Liver (tissue), 9 donors: ENCODE data around the gene USP24. TPM values are rescaled to one million over a fixed set of nuclear protein-coding genes. Genes with fewer than 3 reads are reported as not detected.

Experiments
- DNase-seq: peaks from one replicate; pipeline ENCODE4 v3.0.0-alpha.2; 2017; ENCODE audit warnings: low spot score
- H3K27ac ChIP-seq, 2 donors: one replicate each; pipeline ENCODE4 v1.7.0; 2013; ENCODE audit warnings: inconsistent platforms in 2 of 2, low read length in 2 of 2, control low read depth in 1 of 2, low read depth in 1 of 2, mild to moderate bottlenecking in 1 of 2
- H3K27me3 ChIP-seq, 4 donors: one replicate each; pipeline versions ENCODE4 v1.6.1 to v1.7.0; 2013; ENCODE audit warnings: low read length in 3 of 4, inconsistent platforms in 1 of 4, mild to moderate bottlenecking in 1 of 4, moderate library complexity in 1 of 4; ENCODE audit not compliant: control insufficient read depth in 4 of 4, insufficient read depth in 4 of 4
- H3K36me3 ChIP-seq, 4 donors: one replicate each; pipeline versions ENCODE4 v1.6.1 to v1.7.0; 2013; ENCODE audit warnings: low read length in 3 of 4, mild to moderate bottlenecking in 3 of 4, low read depth in 1 of 4, moderate library complexity in 1 of 4; ENCODE audit not compliant: control insufficient read depth in 4 of 4, insufficient read depth in 3 of 4
- H3K4me1 ChIP-seq, 4 donors: one replicate each; pipeline versions ENCODE4 v1.6.1 to v1.7.0; 2013; ENCODE audit warnings: low read length in 3 of 4, mild to moderate bottlenecking in 3 of 4, moderate library complexity in 1 of 4; ENCODE audit not compliant: control insufficient read depth in 4 of 4, insufficient read depth in 4 of 4
- H3K4me3 ChIP-seq, 3 donors: one replicate each; pipeline versions ENCODE4 v1.6.1 to v1.7.0; 2013; ENCODE audit warnings: low read length in 3 of 3, control low read depth in 1 of 3, low read depth in 1 of 3, mild to moderate bottlenecking in 1 of 3
- H3K9ac ChIP-seq, 2 donors: one replicate each; pipeline ENCODE4 v1.7.0; 2013; ENCODE audit warnings: low read length in 2 of 2, mild to moderate bottlenecking in 2 of 2, moderate library complexity in 2 of 2, control low read depth in 1 of 2, low read depth in 1 of 2
- H3K9me3 ChIP-seq, 4 donors: one replicate each; pipeline versions ENCODE4 v1.6.1 to v1.7.0; 2013; ENCODE audit warnings: low read length in 3 of 4; ENCODE audit not compliant: control insufficient read depth in 4 of 4
- CTCF ChIP-seq: fragments of 150-350 bp; IDR thresholded peaks from 2 replicates; pipeline ENCODE4 v1.5.1; 2017; ENCODE audit warnings: improper control_type of control experiment, low read depth, low read length; ENCODE audit not compliant: missing input control
- EGR1 ChIP-seq, 2 donors: IDR thresholded peaks; 2 replicates each; pipeline ENCODE4 v1.6.1; 2016 to 2018; ENCODE audit warnings: antibody characterized with exemption in 2 of 2, low read depth in 2 of 2
- HNF4A ChIP-seq, 2 donors: conservative IDR thresholded peaks; 2 replicates each; pipeline ENCODE4 v1.6.1; 2016; ENCODE audit warnings: antibody characterized with exemption in 2 of 2, mild to moderate bottlenecking in 2 of 2
- HNF4G ChIP-seq: IDR thresholded peaks from 2 replicates; pipeline ENCODE4 v1.6.1; 2016; ENCODE audit warnings: antibody characterized with exemption
- JUND ChIP-seq, 2 donors: IDR thresholded peaks; 2 replicates each; pipeline ENCODE4 v1.6.1; 2016; ENCODE audit warnings: antibody characterized with exemption in 2 of 2
- NR2F2 ChIP-seq: IDR thresholded peaks from 2 replicates; pipeline ENCODE4 v1.6.1; 2016; ENCODE audit warnings: antibody characterized with exemption
- RAD21 ChIP-seq, 2 donors: IDR thresholded peaks; 2 replicates each; pipeline ENCODE4 v1.6.1; 2016; ENCODE audit warnings: antibody characterized with exemption in 2 of 2, mild to moderate bottlenecking in 2 of 2
- REST ChIP-seq: IDR thresholded peaks from 2 replicates; pipeline ENCODE4 v1.6.1; 2016; ENCODE audit warnings: antibody characterized with exemption, mild to moderate bottlenecking
- RXRA ChIP-seq, 2 donors: IDR thresholded peaks; 2 replicates each; pipeline ENCODE4 v1.6.1; 2017 to 2018; ENCODE audit warnings: antibody characterized with exemption in 2 of 2, mild to moderate bottlenecking in 1 of 2
- TAF1 ChIP-seq: conservative IDR thresholded peaks from 2 replicates; pipeline ENCODE4 v1.6.1; 2016; ENCODE audit warnings: antibody characterized with exemption, mild to moderate bottlenecking
- ZBTB33 ChIP-seq: IDR thresholded peaks from 2 replicates; pipeline ENCODE4 v1.6.1; 2016; ENCODE audit warnings: antibody characterized with exemption
- WGBS: extraction: QIAGEN DNeasy Blood & Tissue Kit; methylation state at CpG from one replicate; pipeline ENCODE4 v1.1.7; 2013; 5-methylcytosine and 5-hydroxymethylcytosine counted together
- polyA plus RNA-seq, 2 donors: library from polyadenylated mRNA; stranded (reverse) in 1 of 2; unstranded in 1 of 2; fragments of 200-250 nt in 1 of 2; fragments of >200 nt in 1 of 2; fragmentation: Nextera tagmentation in 1 of 2; extraction: Ambion mirVana in 1 of 2; gene quantifications; one replicate each; pipeline versions ENCODE4 v1.2.1 to v1.2.3, GENCODE V29; 2013 to 2015
- total RNA-seq, 2 donors: library from RNA; depleted of rRNA; stranded (reverse); fragments of >200 nt; gene quantifications; one replicate each; pipeline ENCODE4 v1.2.3, GENCODE V29; 2014
- TF ChIP-seq, protein P1 (sequence below): IDR thresholded peaks from 2 replicates; pipeline ENCODE4 v1.6.1; 2016; ENCODE audit warnings: antibody characterized with exemption
- donor health status: healthy.
- donor health status: healthy.
- donor health status: healthy.
- donor health status: healthy.
- donor health status: healthy.

Gene USP24
- total and polyA plus RNA-seq, 4 donors: 7.0 to 75.8 (median 20.3) TPM

DNA sequence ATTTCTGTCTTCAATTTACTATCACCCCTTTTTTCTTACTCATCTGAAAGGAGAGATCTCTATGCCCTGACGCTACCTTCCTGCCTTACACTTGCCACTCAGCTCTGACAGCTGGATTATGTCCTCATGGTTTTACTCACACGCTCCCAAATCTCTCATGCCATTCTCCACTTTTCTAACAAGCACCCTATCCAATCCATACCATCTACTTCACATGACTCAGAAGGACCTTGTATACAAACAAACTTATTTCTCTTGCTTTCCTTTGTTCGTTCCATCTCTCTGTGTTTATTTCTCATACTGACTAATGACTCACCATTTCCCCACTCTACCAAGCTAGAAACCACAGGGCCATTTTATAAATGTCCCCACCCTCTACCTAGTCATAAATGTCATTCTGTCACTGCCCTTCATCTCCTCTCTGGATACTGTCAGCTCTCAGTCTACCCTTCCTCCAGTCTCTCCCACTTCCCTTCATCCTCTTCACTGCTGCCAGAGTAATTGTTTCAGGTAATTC is 87.3 kb downstream of the USP24 start:
- Histone ChIP-seq H3K9ac (no peak overlapping the region), H3K9me3 (no peaks in the 10 kb centered on the region), H3K4me3 (no peak overlapping the region), H3K27ac (peak overlapping the region in 1 of 2 donors; percentile 33), H3K4me1 (peaks cover 2 to 20% (median 18%) of the 10 kb centered on the region in 4 donors), H3K27me3 (no peaks in the 10 kb centered on the region), H3K36me3 (peaks cover 8 to 47% (median 39%) of the 10 kb centered on the region in 4 donors)
- 94% methylated on average over 3 of the region's 3 CpGs for WGBS
- TF ChIP-seq NR2F2: no peak
- no peak for TF ChIP-seq HNF4A (conservative IDR thresholded peaks at IDR 0.05)
- TF ChIP-seq HNF4G: no peak
- no peak for TF ChIP-seq RXRA (IDR thresholded peaks at IDR 0.05)
- DNase-seq: no peak

DNA sequence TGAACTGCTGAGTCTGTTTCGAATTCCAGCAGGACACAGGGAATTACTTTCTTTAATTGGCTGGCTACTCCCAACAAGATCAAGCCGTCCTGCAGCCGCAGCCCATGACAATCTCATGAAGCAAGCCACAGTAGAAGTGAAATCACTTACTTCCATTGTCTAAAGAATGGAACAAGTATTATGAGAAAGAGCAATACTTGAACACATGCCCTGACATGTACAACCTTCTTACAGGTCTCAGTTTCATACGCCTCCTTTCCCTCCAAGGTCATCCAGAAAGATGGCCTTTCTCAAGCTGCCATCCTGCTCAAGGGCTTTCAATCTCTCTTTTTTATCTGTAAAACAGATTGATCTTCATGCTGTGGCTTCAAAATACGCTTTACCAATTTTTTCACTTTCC is 90.7 kb downstream of the USP24 start:
- WGBS: 97% methylated on average over 5 of the region's 5 CpGs
- H3K4me1 ChIP-seq: peaks cover 0 to 13% (median 12%) of the 10 kb centered on the region in 4 donors
- no peaks in the 10 kb centered on the region for H3K9me3 ChIP-seq
- H3K9ac ChIP-seq: no peak overlapping the region
- H3K4me3 ChIP-seq: no peak overlapping the region
- H3K27ac ChIP-seq: no peak overlapping the region
- TF ChIP-seq JUND (IDR thresholded peaks at IDR 0.05) (no peak), TAF1 (no peak), ZBTB33 (no peak), REST (no peak), EGR1 (IDR thresholded peaks at IDR 0.05; ENCODE audit: low read depth in 2 of 2) (no peak), HNF4G (no peak), CTCF (no peak), HNF4A (conservative IDR thresholded peaks at IDR 0.05) (no peak), RAD21 (IDR thresholded peaks at IDR 0.05) (no peak), NR2F2 (no peak)
- TF ChIP-seq, protein P1, sequence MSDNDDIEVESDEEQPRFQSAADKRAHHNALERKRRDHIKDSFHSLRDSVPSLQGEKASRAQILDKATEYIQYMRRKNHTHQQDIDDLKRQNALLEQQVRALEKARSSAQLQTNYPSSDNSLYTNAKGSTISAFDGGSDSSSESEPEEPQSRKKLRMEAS: no peak
- H3K36me3 ChIP-seq: peaks cover 8 to 62% (median 59%) of the 10 kb centered on the region in 4 donors
- no peaks in the 10 kb centered on the region for H3K27me3 ChIP-seq
- no peak for DNase-seq
